Measurements from ENCODE around the gene CSRP2.

GRCh38 chr12:76871082-76871481 is 7.7 kb downstream of the CSRP2 start:
- TF ChIP-seq, protein P1, sequence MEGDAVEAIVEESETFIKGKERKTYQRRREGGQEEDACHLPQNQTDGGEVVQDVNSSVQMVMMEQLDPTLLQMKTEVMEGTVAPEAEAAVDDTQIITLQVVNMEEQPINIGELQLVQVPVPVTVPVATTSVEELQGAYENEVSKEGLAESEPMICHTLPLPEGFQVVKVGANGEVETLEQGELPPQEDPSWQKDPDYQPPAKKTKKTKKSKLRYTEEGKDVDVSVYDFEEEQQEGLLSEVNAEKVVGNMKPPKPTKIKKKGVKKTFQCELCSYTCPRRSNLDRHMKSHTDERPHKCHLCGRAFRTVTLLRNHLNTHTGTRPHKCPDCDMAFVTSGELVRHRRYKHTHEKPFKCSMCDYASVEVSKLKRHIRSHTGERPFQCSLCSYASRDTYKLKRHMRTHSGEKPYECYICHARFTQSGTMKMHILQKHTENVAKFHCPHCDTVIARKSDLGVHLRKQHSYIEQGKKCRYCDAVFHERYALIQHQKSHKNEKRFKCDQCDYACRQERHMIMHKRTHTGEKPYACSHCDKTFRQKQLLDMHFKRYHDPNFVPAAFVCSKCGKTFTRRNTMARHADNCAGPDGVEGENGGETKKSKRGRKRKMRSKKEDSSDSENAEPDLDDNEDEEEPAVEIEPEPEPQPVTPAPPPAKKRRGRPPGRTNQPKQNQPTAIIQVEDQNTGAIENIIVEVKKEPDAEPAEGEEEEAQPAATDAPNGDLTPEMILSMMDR (conservative IDR thresholded peaks at IDR 0.05 in 1 of 2, IDR thresholded peaks at IDR 0.05 in 1 of 2; ENCODE audit: extremely low read depth in 1 of 2, insufficient read depth in 1 of 2, low read depth in 1 of 2, low read length in 2 of 2), result no peak
- TF ChIP-seq EZH2 (IDR thresholded peaks at IDR 0.05; ENCODE audit: borderline replicate concordance, low read length), result no peak

Data from mammary epithelial cell (primary cell).